T-helper 2 cell treated with Interferon-gamma antibody and Interleukin-4, amounts not matched to agents 5 μg/mL and 100 μg/mL, for 36 hours (primary cell): ENCODE measurements around the gene CYB561.
A peak's percentile ranks its signal among the peaks of the same experiment; 100 is the strongest.

ENCODE experiments used
- DNase-seq: peaks from one replicate; pipeline ENCODE4 v3.0.0; 2021; ENCODE audit warnings: low spot score
- H3K27ac Mint-ChIP-seq: one replicate; pipeline ENCODE4 v1.8.0; 2021; ENCODE audit warnings: mild to moderate bottlenecking, mixed read lengths
- H3K27me3 Mint-ChIP-seq: one replicate; pipeline ENCODE4 v1.8.0; 2021; ENCODE audit warnings: low read depth, mixed read lengths
- H3K36me3 Mint-ChIP-seq: one replicate; pipeline ENCODE4 v1.8.0; 2021; ENCODE audit warnings: low read depth, mixed read lengths
- H3K4me1 Mint-ChIP-seq: one replicate; pipeline ENCODE4 v1.8.0; 2021; ENCODE audit warnings: low read depth, mixed read lengths
- H3K4me3 Mint-ChIP-seq: one replicate; pipeline ENCODE4 v1.8.0; 2022; ENCODE audit warnings: mild to moderate bottlenecking, moderate library complexity, mixed read lengths
- H3K9me3 Mint-ChIP-seq: one replicate; pipeline ENCODE4 v1.8.0; 2021; ENCODE audit warnings: mixed read lengths

CYB561 gene

DNA sequence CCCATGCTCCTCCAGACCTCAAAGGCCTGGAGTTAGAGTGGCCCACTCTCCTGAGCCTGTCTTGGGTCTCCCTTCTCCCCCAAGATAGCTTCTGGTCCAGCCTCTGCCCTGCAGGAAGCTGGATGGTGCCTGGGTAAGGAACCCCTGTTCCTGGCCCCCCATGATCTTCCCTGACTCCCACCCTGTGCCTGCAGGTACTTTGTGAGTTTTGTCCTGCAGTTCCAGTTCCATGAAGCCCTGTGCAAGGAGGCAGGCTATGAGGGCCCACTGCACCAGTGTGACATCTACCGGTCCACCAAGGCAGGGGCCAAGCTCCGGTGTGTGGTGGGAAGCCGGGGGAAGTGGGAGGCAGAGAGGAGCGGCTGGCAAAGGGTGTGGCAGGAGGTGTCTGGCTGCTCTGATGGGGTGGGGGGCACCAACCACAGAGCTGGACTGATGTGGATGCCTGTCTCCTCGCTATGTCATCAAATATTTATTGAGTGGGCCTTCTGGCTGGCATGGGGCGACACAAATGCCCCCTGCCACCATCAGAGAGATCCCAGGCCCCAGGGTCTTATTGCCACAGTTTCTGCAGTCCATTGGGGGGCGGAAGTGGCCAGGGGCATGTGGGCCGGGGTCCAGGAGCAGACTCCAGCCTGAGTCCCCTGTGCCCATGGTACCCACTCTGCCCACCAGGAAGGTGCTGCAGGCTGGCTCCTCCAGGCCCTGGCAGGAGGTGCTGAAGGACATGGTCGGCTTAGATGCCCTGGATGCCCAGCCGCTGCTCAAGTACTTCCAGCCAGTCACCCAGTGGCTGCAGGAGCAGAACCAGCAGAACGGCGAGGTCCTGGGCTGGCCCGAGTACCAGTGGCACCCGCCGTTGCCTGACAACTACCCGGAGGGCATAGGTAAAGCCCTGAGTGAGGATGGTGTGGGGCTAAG is 37.8 kb upstream of the CYB561 start:
- Mint-ChIP-seq H3K27me3 (peaks cover 2% of the 10 kb centered on the region), H3K4me1 (no peaks in the 10 kb centered on the region), H3K36me3 (no peaks in the 10 kb centered on the region), H3K9me3 (no peaks in the 10 kb centered on the region), H3K27ac (no peak overlapping the region), H3K4me3 (no peak overlapping the region)
- no peak for DNase-seq

DNA sequence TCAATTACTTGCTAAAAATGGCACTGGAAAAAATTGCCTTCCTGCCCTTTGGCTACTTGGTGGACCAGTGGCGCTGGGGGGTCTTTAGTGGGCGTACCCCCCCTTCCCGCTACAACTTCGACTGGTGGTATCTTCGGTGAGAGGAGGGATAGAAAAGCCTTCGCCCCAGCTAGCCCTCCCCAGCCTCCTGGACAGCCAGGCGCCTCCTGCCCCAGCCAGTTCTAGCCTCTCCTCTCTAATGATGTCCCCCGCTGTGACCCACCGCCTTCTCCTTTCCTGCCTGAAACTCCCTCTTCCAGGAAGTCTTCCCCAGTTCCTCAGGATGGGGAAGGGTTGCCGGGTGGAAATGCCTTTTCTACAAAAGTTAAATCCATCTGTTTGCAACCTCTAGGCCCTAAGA is 36.9 kb upstream of the CYB561 start:
- no peak overlapping the region for H3K27ac Mint-ChIP-seq
- H3K4me1 Mint-ChIP-seq = no peaks in the 10 kb centered on the region
- H3K9me3 Mint-ChIP-seq = no peaks in the 10 kb centered on the region
- no peak for DNase-seq
- H3K36me3 Mint-ChIP-seq = no peaks in the 10 kb centered on the region
- no peak overlapping the region for H3K4me3 Mint-ChIP-seq
- H3K27me3 Mint-ChIP-seq = peaks cover 9% of the 10 kb centered on the region

DNA sequence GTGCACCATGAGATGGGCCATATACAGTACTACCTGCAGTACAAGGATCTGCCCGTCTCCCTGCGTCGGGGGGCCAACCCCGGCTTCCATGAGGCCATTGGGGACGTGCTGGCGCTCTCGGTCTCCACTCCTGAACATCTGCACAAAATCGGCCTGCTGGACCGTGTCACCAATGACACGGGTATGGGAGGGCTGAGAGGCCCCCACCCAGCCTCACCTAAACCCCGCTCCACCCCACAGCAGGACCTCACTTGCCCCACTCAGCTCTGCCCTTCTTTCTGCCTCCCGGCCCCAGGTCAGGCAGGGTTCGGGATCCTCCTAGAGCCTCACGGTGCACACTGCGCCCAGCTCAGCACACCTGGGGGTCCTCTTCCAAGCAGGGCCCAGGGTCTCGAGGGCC is 36.4 kb upstream of the CYB561 start:
- no peak overlapping the region for H3K4me3 Mint-ChIP-seq
- H3K27ac Mint-ChIP-seq = no peak overlapping the region
- no peak for DNase-seq
- H3K9me3 Mint-ChIP-seq = no peaks in the 10 kb centered on the region
- H3K4me1 Mint-ChIP-seq = no peaks in the 10 kb centered on the region
- H3K36me3 Mint-ChIP-seq = no peaks in the 10 kb centered on the region
- peaks cover 15% of the 10 kb centered on the region for H3K27me3 Mint-ChIP-seq

DNA sequence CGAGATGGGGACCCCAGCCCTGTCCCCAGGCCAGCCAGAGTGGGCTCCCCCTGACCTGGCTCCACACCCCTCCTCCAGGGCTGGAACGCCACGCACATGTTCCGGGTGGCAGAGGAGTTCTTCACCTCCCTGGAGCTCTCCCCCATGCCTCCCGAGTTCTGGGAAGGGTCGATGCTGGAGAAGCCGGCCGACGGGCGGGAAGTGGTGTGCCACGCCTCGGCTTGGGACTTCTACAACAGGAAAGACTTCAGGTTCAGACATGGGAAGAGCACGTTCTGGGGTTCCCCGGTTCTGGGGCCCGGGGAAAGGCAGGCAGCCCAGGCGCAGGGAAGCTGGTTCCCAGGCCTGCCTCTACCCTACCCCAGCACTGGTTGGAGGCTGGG is 35.4 kb upstream of the CYB561 start:
- Mint-ChIP-seq H3K27ac (no peak overlapping the region), H3K9me3 (no peaks in the 10 kb centered on the region), H3K27me3 (peaks cover 18% of the 10 kb centered on the region), H3K4me3 (no peak overlapping the region), H3K4me1 (no peaks in the 10 kb centered on the region), H3K36me3 (no peaks in the 10 kb centered on the region)
- DNase-seq = no peak

DNA sequence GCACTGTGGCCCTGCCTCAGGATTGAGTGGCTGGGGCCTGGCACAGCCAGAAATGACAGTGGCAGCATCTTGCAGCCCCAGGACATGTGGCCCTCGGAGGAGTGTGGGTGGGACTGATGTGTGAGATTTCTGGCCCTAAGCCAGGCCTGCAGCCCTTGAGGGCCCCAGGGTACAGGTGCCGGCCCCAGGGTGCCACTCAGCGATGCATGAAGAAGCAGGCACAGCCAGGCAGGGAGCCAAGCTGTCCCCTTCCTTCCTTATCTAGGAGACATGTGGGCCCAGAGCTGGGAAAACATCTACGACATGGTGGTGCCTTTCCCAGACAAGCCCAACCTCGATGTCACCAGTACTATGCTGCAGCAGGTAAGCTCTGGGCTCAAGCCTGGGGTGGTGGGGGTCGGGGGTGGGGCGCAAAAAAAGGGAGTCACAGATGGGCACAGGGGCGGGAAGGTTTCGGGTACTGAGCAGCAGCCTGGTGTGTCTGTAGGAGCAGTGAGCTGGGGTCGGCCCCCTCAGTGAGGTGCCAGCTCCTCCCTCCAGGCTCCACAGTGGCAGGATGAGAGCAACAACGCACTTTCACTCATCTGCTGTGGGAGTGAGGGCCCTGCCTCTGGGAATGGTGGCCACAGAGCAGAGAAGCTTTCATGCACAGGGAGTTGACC is 34.9 kb upstream of the CYB561 start:
- Mint-ChIP-seq H3K36me3 (no peaks in the 10 kb centered on the region), H3K4me1 (no peaks in the 10 kb centered on the region), H3K9me3 (no peaks in the 10 kb centered on the region), H3K27me3 (peaks cover 21% of the 10 kb centered on the region), H3K27ac (no peak overlapping the region), H3K4me3 (no peak overlapping the region)
- no peak for DNase-seq

DNA sequence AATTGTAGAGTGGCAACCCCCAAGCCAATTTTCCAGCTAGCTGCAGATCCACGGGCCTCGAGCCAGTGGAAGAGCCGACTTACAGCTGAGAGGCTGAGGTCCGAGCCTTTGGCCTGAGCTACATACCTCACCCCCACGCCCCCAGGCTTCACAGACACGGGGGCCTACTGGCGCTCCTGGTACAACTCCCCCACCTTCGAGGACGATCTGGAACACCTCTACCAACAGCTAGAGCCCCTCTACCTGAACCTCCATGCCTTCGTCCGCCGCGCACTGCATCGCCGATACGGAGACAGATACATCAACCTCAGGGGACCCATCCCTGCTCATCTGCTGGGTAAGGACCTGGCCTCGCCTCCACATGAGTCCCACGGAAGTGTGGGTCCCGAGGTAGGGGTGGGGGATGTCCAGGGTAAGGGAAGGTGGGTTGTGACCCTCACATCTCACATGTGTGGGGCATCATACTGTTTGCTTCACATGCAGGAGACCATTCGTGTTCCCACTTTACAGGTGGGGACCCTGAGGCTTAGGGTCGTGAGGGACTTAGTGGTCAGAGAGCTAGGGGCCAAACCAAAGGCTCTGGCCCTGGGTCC is 34.2 kb upstream of the CYB561 start:
- H3K36me3 Mint-ChIP-seq = no peaks in the 10 kb centered on the region
- no peak overlapping the region for H3K27ac Mint-ChIP-seq
- no peak overlapping the region for H3K4me3 Mint-ChIP-seq

DNA sequence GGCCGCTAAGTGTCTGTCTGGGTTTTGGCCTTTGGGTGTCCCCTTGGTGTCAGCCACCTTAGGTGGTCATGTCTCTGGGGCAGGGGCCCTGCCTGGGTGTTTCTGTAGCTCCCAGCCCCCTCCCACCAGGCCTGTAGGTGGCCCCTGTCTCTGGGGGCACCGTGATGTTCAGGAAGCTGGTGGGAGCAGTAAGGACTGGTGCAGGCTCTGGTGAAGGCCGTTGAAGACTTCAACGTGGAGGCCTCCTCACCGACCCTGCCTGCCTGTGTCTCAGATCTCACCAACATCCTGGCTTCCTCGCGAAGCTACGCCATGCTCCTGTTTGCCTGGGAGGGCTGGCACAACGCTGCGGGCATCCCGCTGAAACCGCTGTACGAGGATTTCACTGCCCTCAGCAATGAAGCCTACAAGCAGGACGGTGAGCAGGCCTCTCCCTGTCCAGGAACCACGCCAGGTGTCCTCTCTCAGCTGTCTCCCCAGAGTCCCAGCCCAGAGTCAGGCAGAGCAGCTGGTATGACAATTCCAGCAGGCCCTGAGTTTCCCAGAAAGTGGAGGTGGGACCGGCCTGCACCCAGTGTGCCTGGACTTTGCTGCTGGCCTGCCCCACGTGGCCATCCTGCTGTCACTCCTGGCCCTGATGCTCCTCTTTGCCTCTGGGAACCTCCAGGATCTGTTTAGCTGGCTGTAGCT is 33.5 kb upstream of the CYB561 start:
- no peaks in the 10 kb centered on the region for H3K36me3 Mint-ChIP-seq
- H3K4me1 Mint-ChIP-seq = no peaks in the 10 kb centered on the region
- H3K9me3 Mint-ChIP-seq = no peaks in the 10 kb centered on the region
- H3K4me3 Mint-ChIP-seq = no peak overlapping the region
- no peak overlapping the region for H3K27ac Mint-ChIP-seq
- DNase-seq = no peak
- H3K27me3 Mint-ChIP-seq = peaks cover 34% of the 10 kb centered on the region

More for the DNA sequence above, 34.2 kb upstream of the CYB561 start:
- H3K4me1 Mint-ChIP-seq = no peaks in the 10 kb centered on the region
- H3K9me3 Mint-ChIP-seq = no peaks in the 10 kb centered on the region
- DNase-seq = no peak
- peaks cover 28% of the 10 kb centered on the region for H3K27me3 Mint-ChIP-seq

DNA sequence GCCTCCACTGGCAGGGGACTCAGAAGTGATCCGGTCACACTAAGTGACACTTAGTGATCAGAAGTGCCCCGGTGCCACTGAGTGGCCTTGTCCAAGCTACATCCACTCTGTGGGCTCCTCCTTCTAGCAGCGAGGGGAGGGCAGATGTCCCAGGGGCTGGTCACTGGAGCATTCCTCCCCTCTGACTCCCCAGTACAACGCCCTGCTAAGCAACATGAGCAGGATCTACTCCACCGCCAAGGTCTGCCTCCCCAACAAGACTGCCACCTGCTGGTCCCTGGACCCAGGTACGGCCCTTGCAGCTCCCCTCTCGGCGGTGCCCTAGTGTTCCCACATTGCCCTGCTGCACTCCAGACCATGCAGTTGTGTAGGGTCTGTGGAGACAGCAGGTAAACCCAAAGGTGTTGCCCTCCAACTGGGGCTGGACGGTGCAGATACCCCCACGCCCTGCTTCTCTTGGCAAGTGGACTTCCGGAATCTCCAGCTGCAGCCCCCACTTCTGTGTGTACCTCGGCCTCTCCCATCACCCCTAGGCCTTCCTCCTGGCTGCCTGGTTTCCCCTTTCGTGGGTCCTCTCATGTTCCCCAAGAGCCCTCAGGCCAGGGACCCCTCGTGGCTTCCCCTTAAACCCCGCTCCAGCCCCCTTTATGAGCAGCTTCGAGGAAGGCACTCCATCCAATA is 32.8 kb upstream of the CYB561 start:
- H3K27ac Mint-ChIP-seq = no peak overlapping the region
- H3K36me3 Mint-ChIP-seq = no peaks in the 10 kb centered on the region
- H3K4me3 Mint-ChIP-seq = no peak overlapping the region
- no peaks in the 10 kb centered on the region for H3K4me1 Mint-ChIP-seq
- DNase-seq = peak; percentile 46
- H3K9me3 Mint-ChIP-seq = no peaks in the 10 kb centered on the region
- peaks cover 41% of the 10 kb centered on the region for H3K27me3 Mint-ChIP-seq

DNA sequence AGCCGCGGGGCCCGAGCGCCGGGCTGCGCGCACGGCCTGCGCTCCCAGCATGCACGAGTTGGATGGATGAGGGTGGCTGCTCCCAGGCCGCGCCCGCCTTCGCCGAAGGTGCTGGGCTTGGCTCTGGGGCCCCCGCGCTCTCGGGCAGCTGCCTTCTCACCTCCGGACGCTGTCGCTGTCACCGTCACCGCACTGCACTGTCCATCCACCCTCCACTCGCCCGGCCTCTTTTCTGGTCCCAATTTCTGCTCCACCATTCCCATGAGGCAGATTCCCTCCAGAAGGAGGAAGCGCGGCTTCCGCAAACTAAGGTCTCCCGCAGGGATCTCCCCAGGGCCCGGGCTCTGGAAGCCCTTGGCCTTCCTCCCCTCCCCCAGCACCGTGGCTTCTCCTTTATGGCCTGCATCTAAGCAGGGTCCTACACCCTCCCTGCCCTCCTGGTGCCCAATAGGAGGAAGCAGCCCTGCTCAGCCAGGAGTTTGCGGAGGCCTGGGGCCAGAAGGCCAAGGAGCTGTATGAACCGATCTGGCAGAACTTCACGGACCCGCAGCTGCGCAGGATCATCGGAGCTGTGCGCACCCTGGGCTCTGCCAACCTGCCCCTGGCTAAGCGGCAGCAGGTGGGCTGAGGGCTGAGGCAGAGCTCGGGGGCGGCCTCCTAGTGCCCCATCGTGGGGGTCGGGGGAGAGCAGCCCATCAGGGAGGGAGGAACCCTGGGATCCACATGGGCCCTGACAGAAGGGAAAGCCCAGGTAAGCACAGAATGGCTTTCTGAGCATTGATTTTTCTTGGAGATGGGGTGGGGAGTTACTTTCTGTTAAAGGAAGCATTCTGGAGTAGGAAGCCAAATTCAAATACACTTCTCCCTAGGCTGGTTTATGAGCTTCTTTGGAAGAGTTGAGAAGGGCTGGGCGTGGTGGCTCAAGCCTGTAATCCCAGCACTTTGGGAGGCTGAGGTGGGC is 31.7 kb upstream of the CYB561 start:
- Mint-ChIP-seq H3K27me3 (peaks cover 48% of the 10 kb centered on the region), H3K9me3 (no peaks in the 10 kb centered on the region), H3K4me3 (peak overlapping the region; percentile 75), H3K36me3 (no peaks in the 10 kb centered on the region), H3K4me1 (no peaks in the 10 kb centered on the region), H3K27ac (no peak overlapping the region)
- no peak for DNase-seq

DNA sequence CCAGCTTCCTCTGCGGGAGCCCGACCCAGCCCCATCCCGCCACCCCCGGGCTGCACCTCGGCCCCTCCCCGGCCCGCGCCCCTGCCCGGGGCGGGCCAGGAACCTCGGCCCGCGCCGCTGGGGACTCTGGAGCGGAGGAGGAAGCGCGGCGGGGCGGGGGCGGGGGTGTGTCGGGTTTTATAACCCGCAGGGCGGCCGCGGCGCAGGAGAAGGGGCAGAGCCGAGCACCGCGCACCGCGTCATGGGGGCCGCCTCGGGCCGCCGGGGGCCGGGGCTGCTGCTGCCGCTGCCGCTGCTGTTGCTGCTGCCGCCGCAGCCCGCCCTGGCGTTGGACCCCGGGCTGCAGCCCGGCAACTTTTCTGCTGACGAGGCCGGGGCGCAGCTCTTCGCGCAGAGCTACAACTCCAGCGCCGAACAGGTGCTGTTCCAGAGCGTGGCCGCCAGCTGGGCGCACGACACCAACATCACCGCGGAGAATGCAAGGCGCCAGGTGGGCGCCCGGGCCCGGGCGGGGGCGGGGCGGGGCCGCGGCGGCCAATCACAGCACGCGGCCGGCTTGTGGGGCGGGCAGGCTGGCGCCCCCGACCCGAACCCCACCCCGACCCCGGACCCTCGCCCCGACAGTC is 30.9 kb upstream of the CYB561 start, which contains the start of gene ACE:
Gene ACE (plus strand): TSS at position 208 of the 626 bp plus-strand sequence. CDS start 34 bp downstream, at position 242.
- no peak within 1 kb of the TSS for H3K27ac Mint-ChIP-seq
- H3K36me3 Mint-ChIP-seq = no peaks in the 10 kb centered on the region
- H3K9me3 Mint-ChIP-seq = no peaks in the 10 kb centered on the region
- H3K4me1 Mint-ChIP-seq = no peaks in the 10 kb centered on the region
- peaks cover 51% of the 10 kb centered on the region for H3K27me3 Mint-ChIP-seq
- H3K4me3 Mint-ChIP-seq = peak within 1 kb of the TSS; percentile 75
- no peak for DNase-seq

DNA sequence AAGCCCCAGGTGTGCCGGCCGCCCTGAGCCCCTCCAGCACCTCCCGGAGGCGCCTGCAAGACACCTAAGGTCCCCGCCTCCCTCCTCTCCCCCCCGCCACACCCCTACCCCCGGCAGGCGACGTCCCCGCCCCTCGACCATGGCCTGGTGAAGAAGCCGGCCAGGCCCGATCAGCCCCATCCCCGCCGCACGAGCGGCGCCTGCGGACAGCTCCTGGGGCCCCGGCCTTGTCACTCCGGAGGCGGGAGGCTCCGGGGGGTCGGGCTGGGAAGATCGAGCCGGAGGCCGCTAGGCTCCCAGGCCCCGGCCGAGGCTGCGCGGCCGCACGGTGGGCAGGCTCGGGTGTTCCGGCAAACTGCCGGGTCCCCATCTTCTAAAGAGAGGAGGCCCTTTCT is 30.4 kb upstream of the CYB561 start:
- H3K36me3 Mint-ChIP-seq = no peaks in the 10 kb centered on the region

More for the DNA sequence above, 30.4 kb upstream of the CYB561 start:
- H3K4me3 Mint-ChIP-seq = no peak overlapping the region
- no peak overlapping the region for H3K27ac Mint-ChIP-seq
- H3K9me3 Mint-ChIP-seq = no peaks in the 10 kb centered on the region
- H3K27me3 Mint-ChIP-seq = peaks cover 55% of the 10 kb centered on the region
- DNase-seq = no peak
- H3K4me1 Mint-ChIP-seq = no peaks in the 10 kb centered on the region
